GM23248 (cell line): Measurements from ENCODE around the gene TP53AIP1. TPM values are rescaled to one million over a fixed set of nuclear protein-coding genes. Genes with fewer than 3 reads are reported as not detected.

Source experiments
- DNase-seq: peaks from one replicate; pipeline ENCODE4 v3.0.0-alpha.2; 2015
- H2AFZ ChIP-seq: fragments of 200-600 bp; sonication (generic); 2 replicates; pipeline ENCODE4 v1.6.1; 2016; ENCODE audit warnings: antibody characterized with exemption
- H3F3A ChIP-seq: fragments of 200-600 bp; sonication (generic); 2 replicates; pipeline ENCODE4 v1.6.1; 2016; ENCODE audit warnings: mild to moderate bottlenecking, antibody characterized with exemption, mixed run types; ENCODE audit not compliant: insufficient read depth
- H3K27ac ChIP-seq: fragments of 200-600 bp; sonication (generic); 2 replicates; pipeline ENCODE4 v1.5.1; 2016; ENCODE audit warnings: mild to moderate bottlenecking
- H3K27me3 ChIP-seq: fragments of 200-600 bp; sonication (generic); replicated peaks from 2 replicates; pipeline ENCODE4 v1.6.1; 2016; ENCODE audit warnings: mild to moderate bottlenecking; ENCODE audit not compliant: insufficient read depth
- H3K36me3 ChIP-seq: fragments of 200-600 bp; sonication (generic); 2 replicates; pipeline ENCODE4 v1.6.1; 2016; ENCODE audit warnings: low read depth, mild to moderate bottlenecking
- H3K4me1 ChIP-seq: fragments of 200-600 bp; sonication (generic); 2 replicates; pipeline ENCODE4 v1.6.1; 2016; ENCODE audit warnings: mild to moderate bottlenecking; ENCODE audit not compliant: insufficient read depth
- H3K4me2 ChIP-seq: fragments of 200-600 bp; sonication (generic); one replicate; pipeline ENCODE4 v1.6.1; 2016; ENCODE audit warnings: mild to moderate bottlenecking; ENCODE audit not compliant: unreplicated experiment
- H3K4me3 ChIP-seq: fragments of 200-600 bp; sonication (generic); 2 replicates; pipeline ENCODE4 v1.5.1; 2016; ENCODE audit warnings: mild to moderate bottlenecking
- H3K79me2 ChIP-seq: fragments of 200-600 bp; sonication (generic); 2 replicates; pipeline ENCODE4 v1.6.1; 2016; ENCODE audit warnings: mild to moderate bottlenecking; ENCODE audit not compliant: insufficient read depth
- H3K9ac ChIP-seq: fragments of 200-600 bp; sonication (generic); 2 replicates; pipeline ENCODE4 v1.6.1; 2016; ENCODE audit warnings: mild to moderate bottlenecking
- H3K9me2 ChIP-seq: fragments of 200-600 bp; sonication (generic); 2 replicates; pipeline ENCODE4 v1.6.1; 2016; ENCODE audit warnings: mixed run types, mild to moderate bottlenecking, moderate library complexity; ENCODE audit not compliant: insufficient read depth
- H3K9me3 ChIP-seq: fragments of 200-600 bp; sonication (generic); one replicate; pipeline ENCODE4 v1.6.1; 2017; ENCODE audit warnings: low read depth
- H4K20me1 ChIP-seq: fragments of 200-600 bp; sonication (generic); 2 replicates; pipeline ENCODE4 v1.6.0; 2016; ENCODE audit not compliant: insufficient read depth
- EZH2 ChIP-seq: fragments of 200-600 bp; sonication (generic); IDR thresholded peaks from 2 replicates; pipeline ENCODE4 v1.6.1; 2018; ENCODE audit warnings: antibody characterized with exemption, mild to moderate bottlenecking; ENCODE audit not compliant: insufficient read depth, poor library complexity, severe bottlenecking
- EZH2phosphoT487 ChIP-seq: fragments of 200-600 bp; sonication (generic); IDR thresholded peaks from 2 replicates; pipeline ENCODE4 v1.6.1; 2018; ENCODE audit warnings: antibody characterized with exemption, moderate library complexity, mild to moderate bottlenecking, low read depth; ENCODE audit not compliant: insufficient read depth
- WGBS, 2 experiments: methylation state at CpG; one replicate each; pipeline ENCODE4 v1.1.6; 2015 to 2017; ENCODE audit warnings: low lambda C conversion rate in 2 of 2, low coverage in 1 of 2; ENCODE audit errors: missing lambda C conversion rate in 2 of 2; 5-methylcytosine and 5-hydroxymethylcytosine counted together
- in situ Hi-C: fragments of 300-500 bp; cut with MboI; formaldehyde crosslinking; loops from 2 replicates; pipeline ENCODE4 v1.15.0; 2020
- polyA plus RNA-seq: library from polyadenylated mRNA; unstranded; fragments of >200 nt; fragmentation: Nextera tagmentation; extraction: Ambion mirVana; gene quantifications from 2 replicates; pipeline ENCODE4 v1.2.1, GENCODE V29; 2016
- total RNA-seq: library from RNA; depleted of rRNA; stranded (reverse); fragments of >200 nt; shearing (Covaris generic); gene quantifications from 2 replicates; pipeline ENCODE4 v1.2.3, GENCODE V29; 2014; rRNA removed

The TP53AIP1 gene
- total and polyA plus RNA-seq, 2 experiments from 2014 or later = not detected

GRCh38 chr11:128888034-128888985 lies 54.4 kb downstream of the TP53AIP1 start:
- Histone ChIP-seq H3K4me2 (no peak overlapping the region), H3K9me2 (no peaks in the 10 kb centered on the region), H3K9ac (no peak overlapping the region), H3K9me3 (no peaks in the 10 kb centered on the region), H3K4me3 (no peak overlapping the region), H3K79me2 (no peaks in the 10 kb centered on the region), H3K27me3 (peaks cover 7% of the 10 kb centered on the region; the same call in 1 of the 2 replicates), H3K4me1 (no peaks in the 10 kb centered on the region), H3F3A (no peaks in the 10 kb centered on the region), H4K20me1 (no peaks in the 10 kb centered on the region), H2AFZ (no peak overlapping the region), H3K36me3 (no peaks in the 10 kb centered on the region), H3K27ac (no peak overlapping the region)
- in situ Hi-C loops = no loop called here
- TF ChIP-seq EZH2 = no peak
- no peak for DNase-seq
- 82 to 85% methylated on average over 15 of the region's 15 CpGs for WGBS, 2 experiments

- no peaks in the 10 kb centered on the region for H3K9me2 ChIP-seq
- no peak overlapping the region for H3K4me2 ChIP-seq
- WGBS, 2 experiments = 72 to 79% methylated on average over 5 of the region's 5 CpGs
- no peak for TF ChIP-seq EZH2phosphoT487
- no peaks in the 10 kb centered on the region for H3K9me3 ChIP-seq
- peaks cover 25% of the 10 kb centered on the region for H3K27me3 ChIP-seq
- no peaks in the 10 kb centered on the region for H3F3A ChIP-seq
- no peaks in the 10 kb centered on the region for H4K20me1 ChIP-seq
- H3K4me1 ChIP-seq = no peaks in the 10 kb centered on the region
- H3K79me2 ChIP-seq = no peaks in the 10 kb centered on the region
- H3K4me3 ChIP-seq = no peak overlapping the region
- H3K36me3 ChIP-seq = no peaks in the 10 kb centered on the region
- in situ Hi-C loops = no loop called here
- no peak for DNase-seq
- no peak overlapping the region for H2AFZ ChIP-seq
- H3K9ac ChIP-seq = no peak overlapping the region
- no peak overlapping the region for H3K27ac ChIP-seq
Observed at GRCh38 chr11:128886406-128887124, 56.1 kb downstream of the TP53AIP1 start.

Other genes starting within 250 kb of the TP53AIP1 start
- gene FLI1, start 248.8 kb downstream of the TP53AIP1 start, total RNA-seq = 12.1 and 22.3 TPM in 2 replicates
- 15.5 and 16.8 TPM in 2 replicates for gene FLI1, start 248.8 kb downstream of the TP53AIP1 start, polyA plus RNA-seq
- gene KCNJ1, start 75.6 kb downstream of the TP53AIP1 start, total RNA-seq = not detected in 2 replicates
- gene KCNJ1, start 75.6 kb downstream of the TP53AIP1 start, polyA plus RNA-seq = not detected in 2 replicates
- gene KCNJ5, start 51.5 kb downstream of the TP53AIP1 start, total RNA-seq = under 0.01 TPM in 1 of 2 replicates, not detected in the other
- not detected in 2 replicates for gene KCNJ5, start 51.5 kb downstream of the TP53AIP1 start, polyA plus RNA-seq
- 4.7 and 5.5 TPM in 2 replicates for gene ARHGAP32, start 249.5 kb upstream of the TP53AIP1 start, total RNA-seq
- gene ARHGAP32, start 249.5 kb upstream of the TP53AIP1 start, polyA plus RNA-seq = 1.2 and 1.3 TPM in 2 replicates